Progenitor cell of endocrine pancreas (in vitro differentiated cells): Measurements from ENCODE around the gene CXCR5. TPM values are rescaled to one million over a fixed set of nuclear protein-coding genes. Genes with fewer than 3 reads are reported as not detected.

Source experiments
- DNase-seq: peaks from one replicate; pipeline ENCODE4 v3.0.0; 2021; ENCODE audit warnings: low spot score; ENCODE audit not compliant: unreplicated experiment
- H3K27ac Mint-ChIP-seq: 2 replicates; pipeline ENCODE4 v1.8.0; 2021; ENCODE audit warnings: mild to moderate bottlenecking, moderate library complexity, mixed read lengths
- H3K27me3 Mint-ChIP-seq: 2 replicates; pipeline ENCODE4 v1.8.0; 2021; ENCODE audit warnings: mixed read lengths
- H3K36me3 Mint-ChIP-seq: 2 replicates; pipeline ENCODE4 v1.8.0; 2022; ENCODE audit warnings: mixed read lengths; ENCODE audit not compliant: insufficient read depth
- H3K4me1 Mint-ChIP-seq: 2 replicates; pipeline ENCODE4 v1.8.0; 2021; ENCODE audit warnings: low read depth, mixed read lengths
- H3K4me3 Mint-ChIP-seq: 2 replicates; pipeline ENCODE4 v1.8.0; 2021; ENCODE audit warnings: low read depth, mild to moderate bottlenecking, moderate library complexity, mixed read lengths
- H3K9me3 Mint-ChIP-seq: 2 replicates; pipeline ENCODE4 v1.8.0; 2021; ENCODE audit warnings: low read depth, mixed read lengths
- total RNA-seq: library from RNA; stranded (reverse); gene quantifications from 2 replicates; pipeline ENCODE4 v1.2.1, GENCODE V29; 2021
- TF ChIP-seq, protein P1 (sequence below): fragments of 200-600 bp; sonication (generic); IDR thresholded peaks from one replicate; pipeline ENCODE4 v1.5.0; 2021; ENCODE audit warnings: antibody characterized with exemption, mild to moderate bottlenecking; ENCODE audit not compliant: unreplicated experiment

Gene CXCR5
- total RNA-seq, 1 donor from 2014 or later: not detected

DNA sequence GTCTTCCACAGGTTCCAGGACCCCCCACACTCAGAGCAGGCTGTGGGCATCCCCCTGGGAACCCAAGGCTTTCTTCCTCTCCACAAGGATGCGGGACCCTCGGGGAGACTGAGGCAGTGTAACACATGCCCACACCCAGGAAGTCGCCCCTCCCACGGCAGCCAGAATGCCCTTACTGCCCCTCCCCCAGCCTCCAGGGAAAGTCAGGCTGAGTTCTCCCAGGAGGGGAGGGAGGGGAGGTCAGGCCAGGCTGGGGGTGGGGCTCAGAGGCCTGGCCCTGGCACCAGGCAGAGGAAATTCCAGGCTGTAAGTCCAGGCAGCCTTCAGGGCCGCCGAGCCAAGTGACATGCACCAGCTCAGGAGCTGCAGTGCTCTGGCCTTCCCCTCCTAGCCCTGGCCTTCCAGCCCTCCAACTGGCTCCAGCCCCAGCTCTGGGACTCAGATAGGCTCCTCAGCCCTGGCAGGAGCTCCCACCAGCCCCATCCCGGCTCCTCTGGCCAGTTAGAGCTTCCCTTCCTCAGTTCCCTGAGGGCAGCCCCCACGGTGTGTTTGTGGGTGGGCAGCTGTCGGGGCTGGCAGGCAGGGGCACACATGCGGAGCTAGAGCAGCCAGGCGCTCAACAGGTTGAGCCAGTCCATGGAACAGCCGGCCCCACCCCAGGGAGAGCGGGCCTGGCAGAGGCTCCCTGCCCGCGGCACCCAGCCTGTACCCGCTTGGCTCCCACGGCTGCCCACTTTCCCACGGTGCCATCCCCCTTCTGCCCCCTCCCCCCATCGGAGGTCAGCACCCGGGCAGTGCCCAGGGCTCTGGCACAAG lies 38.4 kb downstream of the CXCR5 start:
- H3K36me3 Mint-ChIP-seq: no peaks in the 10 kb centered on the region
- H3K4me3 Mint-ChIP-seq: no peak overlapping the region
- no peaks in the 10 kb centered on the region for H3K9me3 Mint-ChIP-seq
- TF ChIP-seq, protein P1, sequence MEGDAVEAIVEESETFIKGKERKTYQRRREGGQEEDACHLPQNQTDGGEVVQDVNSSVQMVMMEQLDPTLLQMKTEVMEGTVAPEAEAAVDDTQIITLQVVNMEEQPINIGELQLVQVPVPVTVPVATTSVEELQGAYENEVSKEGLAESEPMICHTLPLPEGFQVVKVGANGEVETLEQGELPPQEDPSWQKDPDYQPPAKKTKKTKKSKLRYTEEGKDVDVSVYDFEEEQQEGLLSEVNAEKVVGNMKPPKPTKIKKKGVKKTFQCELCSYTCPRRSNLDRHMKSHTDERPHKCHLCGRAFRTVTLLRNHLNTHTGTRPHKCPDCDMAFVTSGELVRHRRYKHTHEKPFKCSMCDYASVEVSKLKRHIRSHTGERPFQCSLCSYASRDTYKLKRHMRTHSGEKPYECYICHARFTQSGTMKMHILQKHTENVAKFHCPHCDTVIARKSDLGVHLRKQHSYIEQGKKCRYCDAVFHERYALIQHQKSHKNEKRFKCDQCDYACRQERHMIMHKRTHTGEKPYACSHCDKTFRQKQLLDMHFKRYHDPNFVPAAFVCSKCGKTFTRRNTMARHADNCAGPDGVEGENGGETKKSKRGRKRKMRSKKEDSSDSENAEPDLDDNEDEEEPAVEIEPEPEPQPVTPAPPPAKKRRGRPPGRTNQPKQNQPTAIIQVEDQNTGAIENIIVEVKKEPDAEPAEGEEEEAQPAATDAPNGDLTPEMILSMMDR: no peak
- no peak for DNase-seq
- H3K27me3 Mint-ChIP-seq: no peaks in the 10 kb centered on the region
- H3K4me1 Mint-ChIP-seq: peaks cover 63% of the 10 kb centered on the region
- no peak overlapping the region for H3K27ac Mint-ChIP-seq

DNA sequence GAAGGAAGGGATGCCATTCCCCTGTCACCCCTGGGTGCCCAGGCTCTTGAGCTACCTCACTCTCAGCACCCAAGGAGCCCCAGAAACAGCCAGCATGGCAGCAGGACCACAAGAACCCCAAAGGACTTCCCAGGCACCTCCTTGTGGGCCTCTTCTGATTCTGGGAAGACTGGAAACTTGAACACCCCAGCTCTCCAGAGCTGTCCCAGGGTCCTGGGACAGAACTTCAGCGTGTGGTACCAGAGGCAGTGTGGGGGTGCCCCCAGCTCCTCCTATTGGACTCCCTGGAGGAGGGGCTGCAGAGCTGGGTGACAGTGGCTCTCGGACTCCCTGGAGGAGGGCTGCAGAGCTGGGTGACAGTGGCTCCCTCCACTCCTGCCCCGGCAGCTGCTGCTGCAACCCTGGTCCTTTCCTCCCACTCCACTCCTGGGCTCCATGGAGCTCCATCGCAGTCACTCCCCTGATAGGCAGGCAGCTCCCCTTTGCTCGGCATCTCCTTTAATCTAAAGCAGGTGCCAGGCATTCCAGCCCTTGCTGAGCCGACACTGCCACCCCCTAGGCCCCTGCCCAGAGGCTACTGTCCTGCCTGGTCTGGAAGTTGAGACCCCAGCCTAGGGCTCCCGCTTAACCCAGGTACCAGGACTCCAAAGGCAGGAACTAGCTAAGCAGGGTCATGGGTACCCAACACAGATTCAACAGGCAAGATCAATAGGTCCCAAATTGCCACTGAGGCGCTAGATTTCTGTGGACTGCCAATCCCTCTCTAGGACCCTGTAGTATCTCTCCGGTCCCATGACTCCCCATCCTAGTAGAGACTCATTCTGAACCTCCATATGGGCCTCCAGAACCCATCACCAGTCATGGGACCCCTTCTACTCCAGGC lies 39.3 kb downstream of the CXCR5 start:
- Mint-ChIP-seq H3K27me3 (no peaks in the 10 kb centered on the region), H3K4me1 (peaks cover 58% of the 10 kb centered on the region), H3K9me3 (no peaks in the 10 kb centered on the region), H3K36me3 (no peaks in the 10 kb centered on the region), H3K4me3 (peak overlapping the region; percentile 87), H3K27ac (no peak overlapping the region)
- TF ChIP-seq, protein P1: no peak
- no peak for DNase-seq

DNA sequence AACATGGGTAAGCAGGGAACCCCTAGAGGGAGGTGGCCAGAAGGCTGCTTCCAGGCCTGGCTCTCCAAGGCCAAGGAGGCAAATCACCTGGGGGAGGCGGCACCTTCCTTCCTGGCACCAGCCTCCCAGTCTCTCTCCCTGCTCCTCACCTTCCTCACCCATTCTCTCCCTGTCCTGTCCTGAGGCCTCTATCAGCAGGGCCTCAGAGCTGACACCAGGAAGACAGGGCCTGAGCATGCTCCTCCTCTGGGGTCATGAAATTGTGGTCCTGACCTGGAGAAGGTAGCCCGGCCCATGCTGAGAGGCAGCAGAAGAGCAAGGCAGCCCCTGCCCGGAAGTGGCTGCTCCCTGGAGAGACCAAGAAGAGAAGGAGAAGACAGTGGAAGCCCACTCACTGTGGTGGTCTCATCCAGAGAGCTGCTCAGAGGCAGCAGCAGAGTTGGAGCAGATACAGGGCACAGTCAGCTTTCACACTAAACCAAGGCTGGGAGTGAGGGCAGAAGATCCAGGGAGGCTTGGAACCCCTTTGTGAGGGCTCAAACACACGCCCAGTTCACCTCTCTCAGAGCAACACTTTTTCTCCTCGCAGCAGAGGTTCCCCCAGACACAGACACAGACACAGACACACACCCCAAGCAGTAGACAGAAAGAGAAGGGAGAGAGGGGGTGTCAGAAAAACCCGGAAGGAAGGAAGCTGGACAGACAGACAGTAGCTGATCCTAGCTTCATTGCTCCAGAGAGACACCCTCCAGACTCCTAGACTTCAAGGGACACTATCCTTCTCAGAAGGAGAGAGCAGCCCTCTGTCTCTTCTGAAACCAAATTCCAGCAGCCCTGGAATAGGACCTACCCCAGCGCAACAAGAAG lies 40.3 kb downstream of the CXCR5 start:
- TF ChIP-seq, protein P1: no peak
- DNase-seq: no peak
- no peaks in the 10 kb centered on the region for H3K27me3 Mint-ChIP-seq
- peak overlapping the region; percentile 21 for H3K27ac Mint-ChIP-seq
- H3K9me3 Mint-ChIP-seq: no peaks in the 10 kb centered on the region
- H3K4me3 Mint-ChIP-seq: peak overlapping the region; percentile 87
- no peaks in the 10 kb centered on the region for H3K36me3 Mint-ChIP-seq
- peaks cover 55% of the 10 kb centered on the region for H3K4me1 Mint-ChIP-seq

DNA sequence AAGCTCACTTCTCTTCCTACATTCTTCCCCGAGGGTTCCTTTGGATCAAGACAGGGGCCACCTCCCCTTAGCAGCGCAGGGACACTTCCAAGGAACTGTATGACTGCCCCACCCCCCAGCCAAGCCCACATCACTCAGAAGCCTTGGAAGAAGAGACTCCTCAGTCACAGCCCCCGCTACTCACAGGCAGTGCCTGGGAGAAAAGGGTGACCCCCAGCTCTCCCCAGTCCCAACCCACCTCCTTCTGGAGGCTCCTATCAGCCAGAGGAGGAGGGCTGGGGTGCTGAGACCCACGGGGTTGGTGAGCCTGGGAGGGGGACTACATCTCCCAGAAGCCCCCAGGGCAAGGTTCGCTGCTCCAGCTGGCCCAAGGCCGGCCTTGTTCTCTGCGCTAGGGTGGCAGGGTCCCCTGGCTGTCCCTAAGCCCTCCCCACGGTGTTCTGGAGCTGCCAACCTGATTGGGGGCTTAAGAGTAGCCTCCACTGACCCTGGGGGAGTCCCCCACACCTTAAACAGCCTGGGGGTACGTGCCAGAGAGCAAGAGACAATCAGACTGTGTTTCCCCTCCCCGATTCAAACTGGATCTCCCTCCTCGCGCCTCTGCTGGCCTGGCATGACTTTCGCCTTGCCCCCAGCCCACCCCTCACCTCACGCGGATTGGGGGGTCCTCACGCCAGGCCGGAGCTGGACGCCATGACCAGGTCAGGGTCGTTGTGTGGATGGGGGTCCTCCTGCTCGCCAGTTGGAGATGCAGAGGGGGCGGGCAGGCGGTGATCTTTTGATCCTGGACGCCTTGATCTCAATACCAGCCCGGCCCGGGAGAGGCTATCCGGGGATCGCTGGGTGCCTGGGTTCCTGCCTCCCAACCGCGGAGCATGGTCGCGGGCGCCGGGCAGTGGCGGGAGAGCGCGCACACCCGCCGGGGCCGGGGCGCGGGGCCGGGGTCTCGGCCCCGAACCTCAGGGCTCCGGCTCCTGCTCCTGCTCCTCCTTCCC lies 41.2 kb downstream of the CXCR5 start:
- Mint-ChIP-seq H3K4me3 (peak overlapping the region; percentile 87), H3K27ac (peak overlapping the region; percentile 21), H3K4me1 (peaks cover 46% of the 10 kb centered on the region), H3K27me3 (no peaks in the 10 kb centered on the region), H3K9me3 (no peaks in the 10 kb centered on the region), H3K36me3 (no peaks in the 10 kb centered on the region)
- no peak for DNase-seq
- TF ChIP-seq, protein P1: no peak
